A549 (cell line): ENCODE measurements around the gene PRCD.

ENCODE experiments used
- CHD2 ChIP-seq: fragments of 150-350 bp; IDR thresholded peaks from 2 replicates; pipeline ENCODE4 v1.6.1; 2014; ENCODE audit warnings: low read length; ENCODE audit not compliant: partially characterized antibody
- CTCF ChIP-seq: fragments of >200 bp; sonication (Bioruptor Twin); formaldehyde crosslinking; IDR thresholded peaks from 3 replicates; pipeline ENCODE4 v1.5.1; 2016
- E2F6 ChIP-seq: IDR thresholded peaks from 2 replicates; pipeline ENCODE4 v1.6.1; 2012; ENCODE audit warnings: low read depth, borderline replicate concordance
- EHMT2 ChIP-seq: fragments of 200-600 bp; sonication (generic); IDR thresholded peaks from 2 replicates; pipeline ENCODE4 v1.6.1; 2016; ENCODE audit warnings: antibody characterized with exemption, low read depth, mild to moderate bottlenecking, moderate library complexity
- JUNB ChIP-seq: fragments of >200 bp; sonication (Bioruptor Twin); formaldehyde crosslinking; IDR thresholded peaks from 2 replicates; pipeline ENCODE4 v1.6.1; 2016
- PHF8 ChIP-seq: fragments of 200-600 bp; sonication (generic); IDR thresholded peaks from 2 replicates; pipeline ENCODE4 v1.6.1; 2016; ENCODE audit warnings: low read depth, mild to moderate bottlenecking, antibody characterized with exemption, moderate library complexity, borderline replicate concordance
- POLR2A ChIP-seq: IDR thresholded peaks from 2 replicates; pipeline ENCODE4 v1.6.1; 2012; ENCODE audit warnings: mild to moderate bottlenecking, low read length
- RAD21 ChIP-seq, 2 experiments: fragments of >200 bp in 1 of 2; sonication (Bioruptor Twin) in 1 of 2; formaldehyde crosslinking in 1 of 2; IDR thresholded peaks in 1 of 2; conservative IDR thresholded peaks in 1 of 2; 2 replicates in 1 of 2; 3 replicates in 1 of 2; pipeline ENCODE4 v1.6.1; 2012 to 2018; ENCODE audit warnings: inconsistent platforms in 1 of 2
- TF ChIP-seq, protein P1 (sequence below): fragments of 200-600 bp; sonication (generic); IDR thresholded peaks from 2 replicates; pipeline ENCODE4 v1.6.1; 2016; ENCODE audit warnings: antibody characterized with exemption, mild to moderate bottlenecking, moderate library complexity

DNA sequence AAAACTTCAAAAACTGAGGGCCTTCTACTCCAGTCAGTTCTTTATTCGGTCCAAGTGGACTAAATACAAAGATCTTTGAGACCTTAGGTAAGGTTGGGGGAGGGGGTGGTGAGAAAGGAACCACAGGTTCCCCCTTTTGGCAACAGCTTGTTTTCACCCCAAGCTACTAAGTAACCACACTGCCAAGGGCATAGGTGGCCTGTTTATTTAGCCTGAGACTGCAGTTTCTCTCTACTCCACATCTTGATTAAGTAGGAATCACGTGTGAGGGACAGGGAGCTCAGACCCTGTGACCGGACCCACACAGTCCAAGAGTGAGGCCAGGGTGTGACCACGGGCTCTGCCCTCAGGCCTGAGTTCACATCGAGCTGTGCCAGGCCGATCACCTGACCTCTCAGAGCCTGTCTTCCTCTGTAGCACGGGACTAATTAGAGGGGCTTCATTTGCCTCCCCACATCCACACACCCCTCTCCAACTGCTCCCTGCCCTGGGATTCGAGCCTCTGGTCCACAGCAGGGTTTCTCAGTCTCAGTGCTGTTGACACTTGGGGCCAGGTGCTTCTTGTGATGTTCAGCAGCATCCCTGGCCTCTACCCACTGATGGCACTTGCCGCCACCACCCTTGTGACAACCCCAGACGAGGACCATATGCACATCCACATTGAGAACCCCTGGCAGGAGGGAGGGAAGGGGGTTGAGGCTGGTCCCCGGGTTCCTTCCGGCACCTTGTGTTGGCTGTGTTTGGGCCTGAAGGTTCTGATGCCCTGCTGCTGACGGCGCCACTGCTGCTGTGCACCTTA lies 28.0 kb downstream of the PRCD start:
- TF ChIP-seq PHF8 (no peak), CTCF (no peak), EHMT2 (no peak), RAD21 (conservative IDR thresholded peaks at IDR 0.05 in 1 of 2, IDR thresholded peaks at IDR 0.05 in 1 of 2) (no peak), POLR2A (no peak), E2F6 (no peak), JUNB (no peak), CHD2 (no peak)
- TF ChIP-seq, protein P1, sequence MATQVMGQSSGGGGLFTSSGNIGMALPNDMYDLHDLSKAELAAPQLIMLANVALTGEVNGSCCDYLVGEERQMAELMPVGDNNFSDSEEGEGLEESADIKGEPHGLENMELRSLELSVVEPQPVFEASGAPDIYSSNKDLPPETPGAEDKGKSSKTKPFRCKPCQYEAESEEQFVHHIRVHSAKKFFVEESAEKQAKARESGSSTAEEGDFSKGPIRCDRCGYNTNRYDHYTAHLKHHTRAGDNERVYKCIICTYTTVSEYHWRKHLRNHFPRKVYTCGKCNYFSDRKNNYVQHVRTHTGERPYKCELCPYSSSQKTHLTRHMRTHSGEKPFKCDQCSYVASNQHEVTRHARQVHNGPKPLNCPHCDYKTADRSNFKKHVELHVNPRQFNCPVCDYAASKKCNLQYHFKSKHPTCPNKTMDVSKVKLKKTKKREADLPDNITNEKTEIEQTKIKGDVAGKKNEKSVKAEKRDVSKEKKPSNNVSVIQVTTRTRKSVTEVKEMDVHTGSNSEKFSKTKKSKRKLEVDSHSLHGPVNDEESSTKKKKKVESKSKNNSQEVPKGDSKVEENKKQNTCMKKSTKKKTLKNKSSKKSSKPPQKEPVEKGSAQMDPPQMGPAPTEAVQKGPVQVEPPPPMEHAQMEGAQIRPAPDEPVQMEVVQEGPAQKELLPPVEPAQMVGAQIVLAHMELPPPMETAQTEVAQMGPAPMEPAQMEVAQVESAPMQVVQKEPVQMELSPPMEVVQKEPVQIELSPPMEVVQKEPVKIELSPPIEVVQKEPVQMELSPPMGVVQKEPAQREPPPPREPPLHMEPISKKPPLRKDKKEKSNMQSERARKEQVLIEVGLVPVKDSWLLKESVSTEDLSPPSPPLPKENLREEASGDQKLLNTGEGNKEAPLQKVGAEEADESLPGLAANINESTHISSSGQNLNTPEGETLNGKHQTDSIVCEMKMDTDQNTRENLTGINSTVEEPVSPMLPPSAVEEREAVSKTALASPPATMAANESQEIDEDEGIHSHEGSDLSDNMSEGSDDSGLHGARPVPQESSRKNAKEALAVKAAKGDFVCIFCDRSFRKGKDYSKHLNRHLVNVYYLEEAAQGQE = no peak
